Activated T-helper 9 cell treated with anti-CD3 and anti-CD28 coated beads, Interleukin-2, amount 50 U/mL, for 16 hours (primary cell): Measurements from ENCODE around the gene RPL27A.

Experiments
- DNase-seq: peaks from one replicate; pipeline ENCODE4 v3.0.0-alpha.2; 2020; ENCODE audit warnings: low read depth

RPL27A gene

DNA sequence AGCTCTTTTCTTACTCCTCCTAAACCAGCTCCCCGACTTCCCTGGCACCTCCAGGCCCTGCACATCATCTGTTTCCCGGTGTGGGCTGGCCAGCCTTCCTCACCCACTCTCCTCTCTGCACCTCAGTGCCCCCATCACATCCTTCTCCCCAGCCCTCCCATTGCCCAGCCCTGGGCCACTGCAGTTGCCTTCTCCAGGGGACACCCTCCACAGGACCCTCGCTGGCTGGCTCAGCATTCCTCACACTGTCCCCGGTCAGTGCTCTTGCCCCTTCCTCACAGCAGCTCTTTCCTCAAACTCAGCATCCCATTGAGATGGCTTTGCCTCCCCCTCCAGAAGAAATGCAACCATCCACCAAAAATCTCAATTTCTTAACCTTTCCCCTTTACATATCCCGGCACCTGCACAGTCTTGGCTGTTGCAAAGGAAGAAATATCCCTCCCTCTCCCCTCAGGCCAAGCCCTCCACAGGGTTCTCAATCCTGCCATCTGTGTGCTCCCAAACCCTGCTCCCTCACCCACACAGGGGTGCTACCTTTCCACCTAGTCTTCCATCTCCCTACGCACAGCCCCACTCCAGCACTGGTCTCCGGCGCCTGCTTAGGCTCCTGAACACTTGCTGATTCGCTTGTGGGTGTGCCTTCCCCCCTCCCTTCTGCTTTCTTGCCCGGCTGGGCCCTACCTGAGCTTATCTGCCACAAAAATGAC is 19.5 kb downstream of the RPL27A start:
- DNase-seq: no peak

- no peak for DNase-seq
Observed at GRCh38 chr11:8702598-8702915, 20.0 kb downstream of the RPL27A start.

DNA sequence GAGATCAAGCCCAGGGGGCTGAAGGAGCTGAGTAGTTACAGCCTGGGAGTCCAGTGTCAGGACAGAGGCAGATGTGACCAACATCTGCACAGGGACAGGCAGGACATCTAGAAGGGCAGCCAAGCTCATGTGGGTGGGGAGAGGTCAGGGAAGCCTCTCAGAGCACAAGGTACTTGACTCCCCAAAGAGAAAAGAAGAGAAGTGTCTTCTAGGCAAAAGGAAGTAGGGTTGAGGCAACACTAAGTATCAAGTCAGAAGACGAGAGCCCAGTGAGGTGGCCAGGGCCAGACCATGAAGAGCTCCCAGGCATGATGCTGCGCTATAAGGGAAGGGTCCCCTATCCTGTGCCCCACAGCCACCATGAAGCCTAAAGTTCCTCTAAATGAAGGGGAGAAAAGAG is 21.5 kb downstream of the RPL27A start:
- DNase-seq: no peak

GRCh38 chr11:8705146-8705545 is 22.6 kb downstream of the RPL27A start:
- no peak for DNase-seq

- no peak for DNase-seq
Observed at GRCh38 chr11:8706673-8707432, 24.3 kb downstream of the RPL27A start.

GRCh38 chr11:8707541-8708191 is 25.1 kb downstream of the RPL27A start:
- no peak for DNase-seq

DNA sequence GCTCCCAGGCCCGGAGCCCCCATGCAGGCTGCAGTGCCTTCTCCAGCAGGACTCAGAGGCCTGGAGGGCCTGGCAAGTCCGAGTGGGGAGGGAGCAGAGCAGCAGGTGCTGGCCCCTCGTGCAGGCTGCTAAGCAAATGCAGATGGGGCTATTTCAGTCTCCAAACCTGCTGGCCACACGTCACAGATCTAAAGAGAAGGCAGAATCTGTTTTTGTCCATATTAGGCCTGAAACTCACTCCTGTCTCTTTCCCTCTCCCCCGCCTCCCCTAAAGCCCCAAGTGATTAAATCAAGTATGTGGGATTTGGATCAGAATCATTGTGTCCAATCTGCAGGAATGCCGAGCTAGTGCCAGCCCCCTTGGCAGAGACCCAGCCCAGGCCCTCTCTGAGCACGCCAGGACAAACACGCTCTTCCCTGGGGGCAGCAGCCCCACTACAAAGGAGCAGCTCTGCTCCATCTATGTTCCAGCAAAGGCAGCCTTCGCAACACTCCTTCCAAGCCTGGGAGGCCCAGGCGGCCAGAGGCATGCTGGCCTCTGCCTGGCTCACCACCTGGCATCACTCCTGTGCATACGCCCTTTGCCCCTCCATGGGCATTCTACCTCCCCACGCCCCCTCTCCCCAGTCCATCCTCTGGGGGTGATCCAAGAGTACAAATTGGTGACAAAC is 26.5 kb downstream of the RPL27A start:
- DNase-seq: no peak

DNA sequence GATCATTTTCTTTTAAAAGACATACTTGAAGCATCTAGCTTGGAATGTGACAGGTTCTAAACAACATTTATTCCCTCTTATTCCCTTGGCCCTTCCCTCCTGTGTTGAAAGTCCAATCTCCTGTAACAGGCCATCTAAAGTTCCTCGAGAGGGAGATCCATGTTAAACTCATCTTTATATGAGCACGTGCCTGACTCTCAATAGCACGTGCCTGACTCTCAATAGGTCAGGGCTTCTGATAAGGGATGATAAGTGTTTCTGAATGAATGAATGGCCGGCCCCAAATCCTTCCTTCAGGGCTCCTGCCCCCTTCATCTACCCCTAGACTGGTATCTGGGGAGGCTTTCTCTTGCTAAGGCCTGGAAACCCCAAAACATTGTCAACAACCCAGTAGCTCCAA is 27.2 kb downstream of the RPL27A start:
- DNase-seq: no peak

DNA sequence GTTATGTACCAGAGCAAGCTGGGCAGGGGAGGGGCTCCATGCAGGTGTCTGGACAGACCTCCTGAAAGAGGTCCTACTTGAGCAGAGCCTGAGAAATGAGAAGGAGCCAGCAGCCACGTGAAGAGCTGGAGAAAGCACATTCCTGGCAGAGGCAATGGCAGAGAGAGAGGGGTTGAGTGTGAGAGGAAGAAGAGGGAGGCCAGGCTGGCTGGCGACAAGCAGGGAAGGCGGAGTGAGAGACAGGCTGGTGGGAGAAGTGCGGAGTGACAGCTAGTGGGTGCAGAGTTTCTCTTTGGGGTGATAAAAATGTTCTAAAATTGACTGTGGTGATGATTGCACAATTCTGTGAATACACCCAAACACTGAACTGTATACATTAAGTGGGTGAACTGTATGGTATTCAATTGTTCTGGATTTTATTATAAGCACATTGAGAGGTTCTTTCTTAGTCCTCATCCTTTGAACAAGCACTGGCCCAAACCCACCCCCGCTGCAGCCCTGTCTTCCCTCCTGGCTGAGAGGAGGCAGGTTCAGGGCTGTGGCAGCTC is 29.4 kb downstream of the RPL27A start:
- DNase-seq: no peak

- DNase-seq: no peak
Observed at GRCh38 chr11:8712506-8712905, 29.9 kb downstream of the RPL27A start.

GRCh38 chr11:8713760-8714454 is 31.3 kb downstream of the RPL27A start:
- DNase-seq: no peak

DNA sequence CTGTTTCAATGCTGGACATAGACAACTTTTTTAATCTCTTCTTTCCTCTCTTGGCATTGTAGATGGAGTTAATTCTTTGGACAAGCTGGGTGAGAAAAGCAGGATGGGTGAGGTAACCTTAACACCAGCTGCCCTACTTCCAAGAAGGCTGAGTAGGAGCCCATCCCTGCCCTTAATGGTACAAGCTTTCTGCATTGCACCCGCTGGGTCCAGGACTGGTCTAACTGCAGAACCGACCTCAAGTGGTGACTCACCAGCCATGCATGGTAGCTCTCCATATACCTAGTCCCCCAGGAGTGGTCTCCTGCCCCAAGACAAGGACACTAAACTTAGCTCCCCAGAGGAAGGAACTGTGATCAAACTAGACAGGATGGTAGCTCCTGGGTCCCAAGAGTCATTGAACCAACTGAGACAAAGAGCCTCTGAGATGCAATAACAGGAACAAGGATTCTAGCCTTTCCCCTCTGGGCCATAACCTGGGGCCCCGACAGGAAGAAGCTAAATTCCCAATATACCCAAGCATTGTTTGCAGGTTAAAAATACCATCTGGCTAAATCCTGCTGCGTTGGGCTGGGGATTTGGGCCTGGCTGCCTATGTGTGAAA is 32.1 kb downstream of the RPL27A start:
- no peak for DNase-seq

DNA sequence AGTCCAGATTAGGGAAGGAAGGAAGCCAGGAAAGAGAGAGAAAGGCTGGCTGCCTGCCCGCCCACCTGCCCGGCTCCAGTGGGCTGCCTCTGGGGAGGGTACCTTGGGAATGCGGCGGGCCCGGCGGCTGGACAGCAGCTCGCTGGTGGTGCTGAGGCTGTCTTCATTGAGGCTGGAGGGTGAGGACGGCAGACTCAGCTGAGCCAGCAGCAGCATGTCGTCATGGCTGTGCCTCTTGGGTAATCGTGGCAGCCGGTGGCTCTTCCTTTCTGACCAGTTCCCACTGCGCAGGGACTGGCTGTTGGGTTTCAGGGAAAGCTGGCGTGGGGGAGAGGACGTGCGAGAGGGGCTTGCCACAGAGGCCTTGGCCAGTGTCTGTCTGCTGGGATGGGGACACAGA is 32.9 kb downstream of the RPL27A start:
- no peak for DNase-seq

DNA sequence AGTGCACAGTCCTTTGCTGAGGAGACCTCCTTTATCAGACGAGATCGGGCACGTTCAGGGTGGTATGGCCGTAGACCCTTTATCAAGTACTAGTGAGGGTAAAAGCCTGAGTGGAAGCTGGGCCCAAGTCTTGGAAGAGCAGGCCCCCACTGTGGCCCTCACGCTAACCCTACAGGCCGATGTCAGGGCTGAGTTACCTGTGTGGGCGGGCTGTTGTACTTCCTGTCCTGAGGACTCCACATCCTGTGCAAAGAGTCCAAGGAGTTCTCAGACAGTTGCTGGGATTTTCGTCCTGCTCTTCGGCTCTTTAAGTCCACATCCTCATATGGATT is 34.9 kb downstream of the RPL27A start:
- DNase-seq: no peak

- DNase-seq: no peak
Observed at GRCh38 chr11:8717876-8718753, 35.5 kb downstream of the RPL27A start.

GRCh38 chr11:8719211-8719649 is 36.6 kb downstream of the RPL27A start:
- DNase-seq: no peak

DNA sequence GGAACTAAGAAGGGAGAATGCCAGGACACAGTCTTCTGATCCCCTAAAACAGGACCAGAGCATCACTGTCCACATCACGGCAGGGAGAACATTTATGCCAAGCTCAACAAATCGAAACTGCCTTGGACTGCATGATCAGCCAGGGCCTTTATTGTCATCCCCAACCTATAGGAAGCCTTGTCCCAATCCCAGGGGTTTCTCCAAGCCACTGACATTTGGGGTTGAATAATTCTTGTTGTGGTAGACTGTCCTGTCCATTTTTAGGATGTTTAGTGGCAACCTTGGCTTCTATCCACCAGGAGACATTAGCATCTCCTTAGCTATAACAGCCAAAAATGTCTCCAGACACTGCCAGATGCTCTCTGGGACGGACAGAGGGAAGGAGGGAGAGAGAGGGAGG is 37.1 kb downstream of the RPL27A start:
- no peak for DNase-seq

DNA sequence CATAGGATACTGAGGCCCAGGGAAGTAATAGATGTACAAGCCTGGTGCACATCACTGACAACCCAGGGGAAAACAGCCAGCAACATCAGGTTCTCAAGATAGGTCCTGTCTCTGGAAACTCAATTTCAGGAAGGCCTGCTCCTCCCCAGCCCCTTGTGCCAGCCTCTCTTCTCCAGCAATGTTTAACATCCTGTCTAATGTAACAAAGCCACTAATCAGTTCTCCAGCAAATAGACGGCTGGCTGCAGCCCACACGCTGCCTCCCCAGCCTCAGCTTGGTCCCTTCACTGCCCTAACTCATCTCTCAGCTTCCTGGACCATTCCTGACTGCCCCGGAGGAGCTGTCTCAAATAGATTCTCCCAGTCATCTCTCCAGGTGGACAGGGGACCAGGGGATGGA is 37.8 kb downstream of the RPL27A start:
- DNase-seq: no peak

- DNase-seq: no peak
Observed at GRCh38 chr11:8720868-8721608, 38.4 kb downstream of the RPL27A start.
